HG03575 (cell line): Measurements from ENCODE around the gene GRIA2.
"Not testable (repeated sequence)": the region's sequence is repeated elsewhere in the genome, so short reads cannot be mapped to it uniquely, and the experiment has no call there.

ENCODE experiments used
- ATAC-seq: cut with Tn5 transposase; IDR thresholded peaks from one replicate; pipeline ENCODE4 v1.9.1; 2021; ENCODE audit not compliant: unreplicated experiment, insufficient number of reproducible peaks, low FRiP score; ENCODE audit errors: extremely low read depth

Gene GRIA2

DNA sequence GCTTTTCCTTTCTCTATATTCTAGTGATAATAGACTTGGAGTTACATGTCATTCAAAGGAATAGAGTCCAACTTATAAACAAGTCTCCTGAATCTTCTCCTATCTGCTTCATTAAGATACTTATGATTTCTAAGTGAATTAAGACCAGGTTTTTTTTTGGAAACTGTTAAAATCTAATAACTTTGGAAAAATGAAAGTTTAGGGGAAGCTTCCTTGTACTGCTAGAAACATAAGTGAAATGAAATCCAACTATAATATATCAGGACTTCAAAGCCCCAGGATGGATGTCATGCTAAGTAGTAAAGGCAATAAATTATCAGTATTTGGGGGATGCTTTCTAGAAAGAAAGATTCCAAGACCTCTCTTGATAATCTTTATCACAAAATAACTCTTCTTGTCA lies 24.8 kb downstream of the GRIA2 start:
- no peak for ATAC-seq

DNA sequence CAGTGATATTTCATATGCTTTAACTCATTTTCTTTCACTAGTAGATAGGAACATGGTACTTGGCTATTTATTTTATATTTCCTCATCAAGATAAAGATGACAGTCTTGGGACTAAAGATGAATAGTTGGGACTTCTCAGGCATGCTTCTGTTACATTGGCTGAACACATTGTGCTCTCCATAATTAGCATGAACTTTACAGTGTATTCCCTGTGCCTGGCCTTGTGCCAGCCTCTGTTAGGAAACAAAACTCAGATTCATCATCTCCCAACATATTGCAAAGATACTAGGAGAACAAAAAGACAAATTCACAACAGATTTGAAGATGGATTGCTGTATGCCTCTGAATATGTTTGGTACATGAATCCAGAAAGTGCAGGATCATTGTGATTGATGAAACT lies 26.4 kb downstream of the GRIA2 start:
- no peak for ATAC-seq

DNA sequence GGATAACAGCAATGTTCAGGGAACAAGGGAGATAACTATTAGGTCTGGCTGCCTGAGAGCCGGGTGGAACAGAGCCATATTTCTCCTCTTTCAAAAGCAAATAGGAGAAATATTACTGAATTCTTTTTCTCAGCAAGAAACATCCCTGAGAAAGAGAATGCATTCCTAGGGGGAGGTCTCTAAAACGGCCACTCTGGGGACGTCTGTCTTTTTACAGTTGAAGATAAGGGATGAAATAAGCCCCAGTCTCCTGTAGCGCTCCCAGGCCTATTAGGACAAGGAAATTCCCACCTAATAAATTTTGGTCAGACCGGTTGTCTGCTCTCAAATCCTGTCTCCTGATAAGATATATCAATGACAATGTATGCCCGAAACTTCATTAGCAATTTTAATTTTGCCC lies 37.6 kb downstream of the GRIA2 start:
- not testable (repeated sequence) for ATAC-seq

DNA sequence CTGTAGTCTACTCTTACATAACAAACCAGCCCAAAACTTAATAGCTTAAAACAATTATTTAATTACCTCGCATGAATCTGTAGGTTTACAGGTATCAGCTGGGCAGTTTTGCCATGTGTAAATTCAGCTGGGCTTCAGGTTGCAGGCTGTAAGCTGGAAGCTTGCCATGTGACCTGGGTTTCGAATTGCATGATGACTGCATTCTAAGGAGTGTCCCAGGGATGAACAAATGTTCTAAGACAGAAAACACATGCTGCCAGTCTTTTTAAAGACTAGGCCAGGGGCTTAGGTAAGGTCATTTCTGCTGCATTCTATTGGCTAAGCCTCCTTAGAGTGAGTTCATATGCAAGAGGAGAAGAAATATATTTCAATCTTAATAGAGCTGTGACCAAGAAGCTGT lies 44.8 kb downstream of the GRIA2 start:
- no peak for ATAC-seq

DNA sequence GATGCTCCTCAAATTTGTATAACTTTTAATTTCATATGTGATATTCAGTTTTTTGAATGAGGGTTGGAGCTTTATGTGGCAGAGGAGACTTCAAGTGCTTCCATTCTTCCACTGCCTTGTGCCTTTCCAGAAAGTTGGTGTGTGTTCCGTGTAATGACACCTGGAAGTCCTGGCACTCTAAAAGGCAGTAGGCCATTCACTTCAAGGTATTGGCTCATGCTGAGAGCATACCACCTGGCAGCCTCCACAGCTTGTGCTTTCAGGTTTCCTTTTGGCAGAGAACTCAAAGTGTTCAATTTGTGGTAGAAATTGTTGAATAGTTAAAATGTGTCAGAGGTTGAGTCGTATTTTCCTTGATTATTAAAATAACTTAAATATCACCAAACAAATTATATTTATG lies 49.6 kb downstream of the GRIA2 start:
- ATAC-seq: no peak

DNA sequence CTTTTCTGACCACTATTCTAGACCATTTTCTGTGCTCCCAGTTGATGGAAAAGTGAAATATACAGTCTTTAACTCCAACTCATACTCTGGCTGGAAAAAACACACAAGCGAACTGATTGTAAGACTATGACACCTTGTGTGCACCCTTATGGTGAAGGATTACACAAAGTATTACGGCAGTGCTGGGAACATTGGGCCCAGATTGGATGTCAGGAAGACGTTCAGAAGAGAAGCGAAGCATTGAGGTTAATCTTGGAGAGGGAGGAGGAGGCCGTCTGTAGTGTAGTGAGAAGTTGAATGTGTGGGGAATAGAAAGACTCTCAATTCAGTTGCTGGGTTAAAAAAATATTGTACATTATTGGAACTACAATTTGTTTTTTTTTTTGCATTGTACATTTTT lies 50.0 kb downstream of the GRIA2 start:
- ATAC-seq: no peak

DNA sequence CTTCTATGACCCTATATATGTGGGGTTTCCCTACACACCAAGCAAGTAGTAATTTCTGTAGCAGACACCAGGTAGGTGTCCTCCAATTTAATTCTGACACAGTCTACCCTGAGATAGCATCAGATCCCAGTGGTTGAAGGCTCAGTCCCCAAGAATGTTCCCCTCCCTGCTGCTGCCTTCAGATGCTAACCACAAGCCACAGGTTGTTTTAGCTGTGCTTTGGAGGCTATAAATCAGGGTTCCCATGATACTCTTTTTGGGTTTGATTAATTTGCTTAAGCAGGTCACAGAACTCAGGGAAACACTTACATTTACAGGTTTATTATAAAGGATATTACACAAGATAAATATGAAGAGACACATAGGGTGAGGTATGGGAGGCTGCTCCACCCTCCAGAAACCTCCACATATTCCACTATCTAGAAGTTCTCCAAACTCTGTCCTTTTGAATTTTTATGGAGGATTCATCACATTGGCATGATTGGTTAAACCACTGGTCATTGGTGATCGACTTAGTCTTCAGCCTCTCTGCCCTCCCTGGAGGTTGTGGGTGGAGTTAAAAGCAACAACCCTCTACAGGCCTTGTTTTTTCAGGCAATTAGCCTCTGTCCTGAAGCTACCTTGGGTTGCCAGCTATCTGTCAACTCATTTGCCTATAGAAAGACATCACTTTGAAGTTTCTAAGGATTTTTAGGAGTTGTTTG lies 50.8 kb downstream of the GRIA2 start:
- ATAC-seq: no peak

DNA sequence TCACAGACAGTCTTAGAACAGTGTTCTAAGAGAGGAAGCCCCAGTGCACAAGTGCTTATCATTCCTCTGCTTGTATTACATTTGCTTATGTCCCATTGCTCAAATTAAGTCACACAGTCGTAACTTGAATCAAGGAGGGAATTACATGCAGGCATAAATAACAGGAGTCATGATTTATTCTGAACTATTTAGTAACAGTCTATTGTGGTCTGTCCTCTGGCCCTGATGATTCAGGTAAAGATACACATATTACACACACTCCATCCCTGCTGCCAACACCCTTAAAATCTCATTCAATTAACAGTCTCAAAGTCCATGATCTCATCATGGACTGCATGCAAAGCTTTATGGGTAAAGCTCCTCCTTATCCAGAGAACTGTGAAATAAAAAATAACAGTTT lies 60.1 kb downstream of the GRIA2 start:
- ATAC-seq: no peak

DNA sequence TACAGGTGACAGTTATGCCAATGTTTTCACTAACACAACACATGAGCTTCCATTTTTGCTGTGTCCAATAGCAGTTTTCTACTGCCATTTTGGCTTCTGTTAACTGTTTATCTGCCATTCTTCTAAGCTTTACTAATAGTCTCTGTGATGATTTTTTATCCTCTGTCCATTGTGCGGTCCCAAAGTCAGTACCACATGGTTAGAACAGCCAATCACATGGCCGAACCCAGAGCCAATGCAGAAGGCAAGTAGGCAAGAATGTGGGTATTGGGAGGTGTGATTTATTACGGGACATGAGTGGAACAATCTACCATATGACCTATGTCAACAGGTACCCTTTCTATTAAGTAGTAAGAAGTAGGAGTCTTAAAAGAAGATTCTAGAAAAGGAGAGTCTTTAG lies 61.5 kb downstream of the GRIA2 start:
- no peak for ATAC-seq

DNA sequence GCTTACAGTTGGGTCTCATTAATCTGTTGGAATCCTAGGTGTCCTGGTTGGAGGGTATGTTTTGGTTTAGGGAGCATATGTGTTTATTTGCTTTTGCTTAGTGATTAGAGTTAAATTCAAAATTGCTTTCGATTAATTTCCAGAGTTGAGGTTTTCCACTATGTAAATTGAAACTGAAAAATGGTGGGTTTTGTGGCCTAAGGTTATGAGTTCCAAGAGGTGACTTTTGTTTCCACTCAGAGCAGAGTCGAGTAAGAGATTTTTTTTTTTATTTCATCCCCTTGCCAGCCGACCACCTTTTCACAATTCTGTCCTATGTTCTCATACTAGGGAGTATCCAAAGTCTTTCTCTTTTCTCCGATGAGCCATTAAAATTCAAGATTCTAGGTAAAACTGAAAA lies 66.9 kb downstream of the GRIA2 start:
- ATAC-seq: no peak

DNA sequence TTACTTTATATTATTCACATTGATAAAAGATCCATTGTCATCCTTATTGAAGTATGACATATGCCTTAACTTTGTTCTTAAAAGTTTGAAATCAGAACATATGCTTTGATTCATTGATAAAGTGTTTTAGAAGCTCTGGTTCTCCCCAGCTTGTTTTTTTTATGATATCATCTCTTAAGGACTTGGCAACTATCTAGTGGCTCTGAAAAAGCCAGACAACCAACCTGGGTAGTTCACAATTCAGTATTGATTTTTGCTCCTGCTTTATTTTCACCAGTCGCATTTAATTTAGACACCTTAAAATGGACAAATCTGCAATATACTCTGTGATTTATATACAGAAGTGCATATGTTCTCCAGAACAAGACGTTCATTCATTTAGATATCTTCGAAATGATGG lies 70.1 kb downstream of the GRIA2 start:
- no peak for ATAC-seq

DNA sequence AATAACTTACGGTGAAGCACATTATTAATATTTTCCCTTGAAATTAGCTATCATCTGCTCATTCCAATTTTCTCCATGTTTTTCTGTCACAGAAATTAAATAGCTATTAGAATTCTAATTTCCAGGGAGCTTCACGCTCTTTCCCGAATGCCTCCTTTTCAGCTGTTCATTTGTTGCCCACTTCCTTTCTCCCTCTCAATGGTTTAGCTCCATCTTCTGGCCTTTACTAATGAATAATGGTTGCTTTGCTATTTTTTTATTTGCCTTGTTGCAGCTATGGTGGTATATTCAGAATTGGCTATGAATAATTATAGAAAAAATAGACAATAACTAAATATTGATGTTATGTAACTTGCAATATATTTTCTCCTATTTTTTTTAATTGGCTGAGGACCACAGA lies 70.5 kb downstream of the GRIA2 start:
- no peak for ATAC-seq

DNA sequence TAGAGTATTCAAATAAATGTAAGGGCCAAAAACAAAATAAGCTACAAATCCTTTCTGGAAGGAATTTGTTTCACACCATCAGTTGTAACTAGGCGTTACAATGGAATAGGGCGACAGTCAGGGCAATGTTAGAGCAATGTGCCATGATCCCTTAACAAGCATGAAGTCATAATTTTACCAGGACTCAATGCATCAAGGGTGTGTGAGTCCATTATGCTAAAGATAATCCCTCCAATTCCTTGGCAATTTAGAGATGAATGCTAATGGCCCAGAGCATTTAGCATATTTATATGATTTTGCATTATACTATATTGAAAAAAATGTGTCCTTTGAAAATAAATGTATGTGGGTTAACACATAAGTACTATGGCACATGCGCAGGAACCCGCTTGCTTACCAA lies 73.1 kb downstream of the GRIA2 start:
- ATAC-seq: no peak

DNA sequence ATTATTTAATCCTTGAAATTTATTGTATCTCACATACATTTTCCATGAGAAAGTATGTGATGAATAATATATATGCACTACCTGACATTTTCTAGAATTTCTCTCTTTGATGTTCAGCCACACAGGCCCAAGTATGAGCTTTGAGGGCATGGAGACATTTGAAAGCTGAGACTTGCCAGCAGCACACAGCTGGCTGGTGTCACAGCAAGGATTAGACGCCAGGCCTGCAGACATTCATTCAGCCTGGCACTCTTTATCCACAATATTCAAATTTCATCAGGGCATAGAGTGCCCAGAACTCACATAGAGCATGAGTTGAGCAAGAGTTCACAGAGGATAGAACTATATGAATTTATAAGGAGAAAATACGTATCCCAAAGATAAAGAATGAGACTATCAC lies 74.0 kb downstream of the GRIA2 start:
- no peak for ATAC-seq

DNA sequence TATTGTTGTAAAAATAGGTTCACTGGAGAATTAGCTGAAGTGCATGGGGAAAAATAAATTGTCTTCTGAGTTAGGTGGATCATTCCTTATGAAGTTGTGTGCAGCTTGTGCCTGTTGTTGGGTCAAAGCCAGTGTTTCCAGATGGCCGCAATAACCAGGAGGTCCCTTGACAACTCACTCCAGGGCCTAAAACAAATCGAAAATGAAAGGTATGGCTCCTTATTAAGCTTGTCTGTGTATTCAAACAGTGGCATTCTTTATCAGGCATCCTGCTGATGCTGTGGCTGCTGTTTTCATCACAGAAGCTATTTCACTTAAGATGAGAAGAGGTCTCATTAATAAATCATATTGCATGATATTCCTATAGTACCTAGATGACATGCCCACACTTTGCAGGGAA lies 80.2 kb downstream of the GRIA2 start:
- ATAC-seq: no peak

DNA sequence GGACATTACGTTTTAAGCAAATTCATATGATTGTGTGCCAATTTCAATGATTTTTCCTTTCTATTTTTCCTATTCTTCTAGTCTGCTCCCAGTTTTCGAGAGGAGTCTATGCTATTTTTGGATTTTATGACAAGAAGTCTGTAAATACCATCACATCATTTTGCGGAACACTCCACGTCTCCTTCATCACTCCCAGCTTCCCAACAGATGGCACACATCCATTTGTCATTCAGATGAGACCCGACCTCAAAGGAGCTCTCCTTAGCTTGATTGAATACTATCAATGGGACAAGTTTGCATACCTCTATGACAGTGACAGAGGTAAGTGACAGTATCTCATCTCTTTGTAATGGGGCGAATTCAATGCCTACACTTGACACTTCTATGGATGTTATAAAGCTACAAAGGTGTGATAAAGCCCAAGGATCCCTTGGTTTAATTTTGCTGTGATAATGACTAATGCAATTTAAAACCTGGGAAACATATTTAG lies 83.0 kb downstream of the GRIA2 start:
- no peak for ATAC-seq

DNA sequence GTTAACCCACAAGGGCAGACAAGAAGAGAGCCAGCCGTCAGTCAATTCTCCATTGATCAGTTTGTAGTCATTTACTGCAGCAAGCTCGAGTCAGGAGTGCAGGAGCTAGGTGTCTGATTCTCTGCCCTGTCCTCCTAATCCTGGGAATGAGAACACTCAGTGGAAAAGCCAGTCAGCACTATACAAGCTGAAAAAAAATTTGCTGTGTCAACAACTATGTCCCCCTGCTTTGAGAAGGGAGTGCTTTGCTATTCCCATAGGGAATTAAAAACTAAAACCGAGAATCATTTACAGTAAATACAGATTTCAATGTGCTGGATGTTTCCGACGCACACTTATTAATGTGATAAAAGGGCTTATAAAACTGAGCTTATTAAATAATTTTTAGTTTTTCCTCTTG lies 84.2 kb downstream of the GRIA2 start:
- ATAC-seq: no peak

DNA sequence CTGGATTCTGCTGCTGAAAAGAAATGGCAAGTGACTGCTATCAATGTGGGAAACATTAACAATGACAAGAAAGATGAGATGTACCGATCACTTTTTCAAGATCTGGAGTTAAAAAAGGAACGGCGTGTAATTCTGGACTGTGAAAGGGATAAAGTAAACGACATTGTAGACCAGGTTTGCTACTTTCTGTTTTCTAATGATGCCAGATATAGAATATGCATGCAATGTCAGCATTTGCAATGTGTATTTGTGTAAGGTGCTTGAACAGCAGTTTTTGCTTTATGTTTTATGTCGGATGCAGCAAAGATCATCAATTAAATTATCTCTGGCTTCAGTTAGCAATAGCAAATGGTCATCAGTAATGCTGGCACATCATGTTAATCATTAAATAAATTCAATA lies 92.2 kb downstream of the GRIA2 start:
- no peak for ATAC-seq

DNA sequence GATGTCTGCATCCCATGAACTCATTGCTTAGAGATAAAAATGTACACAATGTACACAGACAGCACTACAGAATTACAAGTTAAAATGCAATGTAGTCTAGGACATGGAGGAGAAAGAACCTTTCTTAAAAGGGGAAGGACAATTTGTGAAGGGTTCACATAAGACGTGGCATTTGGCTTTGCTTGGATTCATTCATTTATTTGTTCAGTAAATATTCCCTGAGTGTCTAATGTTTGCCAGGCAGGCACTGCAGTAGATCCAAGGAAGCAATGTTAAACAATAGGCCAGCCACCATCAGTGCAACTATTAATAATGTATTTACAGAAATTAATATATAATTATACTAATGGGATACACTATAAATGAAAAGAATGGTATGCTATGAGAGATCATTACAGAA lies 94.4 kb downstream of the GRIA2 start:
- no peak for ATAC-seq

DNA sequence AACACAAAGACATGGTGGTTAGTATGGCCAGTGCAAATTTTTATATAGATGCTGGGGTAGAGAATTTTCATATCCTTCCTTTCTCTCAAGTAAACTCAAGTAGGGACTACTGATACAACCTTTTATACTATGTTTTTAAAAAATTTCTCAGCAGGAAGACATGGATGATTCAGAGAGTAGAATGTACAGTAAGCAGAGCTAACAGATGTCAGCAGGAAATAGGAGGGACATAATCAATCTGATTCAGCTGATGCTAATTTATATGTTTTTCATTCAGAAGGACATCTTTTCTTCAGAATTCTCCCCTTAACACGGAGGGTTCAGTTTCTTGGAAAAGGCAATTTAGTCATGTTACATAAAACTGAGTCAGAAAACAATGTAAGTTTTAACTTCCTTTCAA lies 95.4 kb downstream of the GRIA2 start:
- no peak for ATAC-seq

DNA sequence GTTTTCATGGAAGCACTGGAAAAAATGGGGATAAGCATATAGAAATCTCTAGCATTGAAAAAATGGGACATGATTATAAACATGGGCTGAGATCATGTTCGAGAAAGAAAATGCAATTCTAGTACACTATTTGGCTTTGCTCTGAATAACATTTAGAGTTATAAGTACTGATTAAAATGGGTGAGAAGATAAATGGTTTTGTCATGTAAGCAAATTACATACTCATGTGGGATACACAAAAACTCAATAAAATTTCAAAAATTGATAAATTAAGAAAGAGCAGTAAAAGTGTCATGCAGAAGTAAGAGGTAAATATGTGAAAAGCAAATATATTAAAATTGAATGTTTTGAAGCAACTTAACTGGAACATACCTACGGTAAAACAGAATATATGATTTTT lies 99.6 kb downstream of the GRIA2 start:
- no peak for ATAC-seq
